Memory B cell (primary cell): Measurements from ENCODE around the gene KLHL29.

ENCODE experiments used
- ATAC-seq: fragments of 150-1000 bp; cut with Tn5 transposase; 2 replicates; pipeline ENCODE4 v1.10.0; 2021; ENCODE audit warnings: low read depth, mild to moderate bottlenecking, moderate library complexity
- DNase-seq, 2 donors: peaks; one replicate each; pipeline ENCODE4 v3.0.0; 2022; ENCODE audit warnings: low spot score in 2 of 2
- H3K27ac Mint-ChIP-seq: one replicate; pipeline ENCODE4 v1.8.0; 2022; ENCODE audit warnings: mild to moderate bottlenecking, moderate library complexity, mixed read lengths
- H3K27me3 Mint-ChIP-seq: one replicate; pipeline ENCODE4 v1.8.0; 2022; ENCODE audit warnings: mixed read lengths
- H3K36me3 Mint-ChIP-seq: one replicate; pipeline ENCODE4 v1.8.0; 2022; ENCODE audit warnings: mild to moderate bottlenecking, mixed read lengths
- H3K4me1 Mint-ChIP-seq: one replicate; pipeline ENCODE4 v1.8.0; 2022; ENCODE audit warnings: mixed read lengths
- H3K4me3 Mint-ChIP-seq: one replicate; pipeline ENCODE4 v1.8.0; 2022; ENCODE audit warnings: mild to moderate bottlenecking, moderate library complexity, mixed read lengths
- H3K9me3 Mint-ChIP-seq: one replicate; pipeline ENCODE4 v1.8.0; 2022; ENCODE audit warnings: mixed read lengths

Gene KLHL29

GRCh38 chr2:23505218-23505983, 120.4 kb downstream of the KLHL29 start:
- Mint-ChIP-seq H3K9me3 (no peaks in the 10 kb centered on the region), H3K36me3 (no peaks in the 10 kb centered on the region), H3K4me1 (peaks cover 2% of the 10 kb centered on the region), H3K27me3 (no peaks in the 10 kb centered on the region), H3K27ac (no peak overlapping the region), H3K4me3 (no peak overlapping the region)
- no peak for ATAC-seq
- DNase-seq, result no peak

- DNase-seq (no peak), ATAC-seq (no peak)
- Mint-ChIP-seq H3K4me3 (no peak overlapping the region), H3K9me3 (no peaks in the 10 kb centered on the region), H3K36me3 (no peaks in the 10 kb centered on the region), H3K4me1 (peaks cover 2% of the 10 kb centered on the region), H3K27ac (no peak overlapping the region), H3K27me3 (no peaks in the 10 kb centered on the region)
Observed at GRCh38 chr2:23505984-23506380, 121.0 kb downstream of the KLHL29 start.

GRCh38 chr2:23506531-23507266, 121.7 kb downstream of the KLHL29 start:
- no peaks in the 10 kb centered on the region for H3K9me3 Mint-ChIP-seq
- no peak for DNase-seq
- H3K27me3 Mint-ChIP-seq, result no peaks in the 10 kb centered on the region
- no peaks in the 10 kb centered on the region for H3K36me3 Mint-ChIP-seq
- no peak overlapping the region for H3K4me3 Mint-ChIP-seq
- peaks cover 2% of the 10 kb centered on the region for H3K4me1 Mint-ChIP-seq
- no peak overlapping the region for H3K27ac Mint-ChIP-seq
- ATAC-seq, result no peak

GRCh38 chr2:23507267-23508065, 122.5 kb downstream of the KLHL29 start:
- no peak overlapping the region for H3K4me3 Mint-ChIP-seq

GRCh38 chr2:23508066-23508390, 123.0 kb downstream of the KLHL29 start:
- H3K36me3 Mint-ChIP-seq, result no peaks in the 10 kb centered on the region
- peaks cover 2% of the 10 kb centered on the region for H3K4me1 Mint-ChIP-seq
- ATAC-seq, result no peak
- H3K27ac Mint-ChIP-seq, result no peak overlapping the region
- no peaks in the 10 kb centered on the region for H3K9me3 Mint-ChIP-seq
- no peak overlapping the region for H3K4me3 Mint-ChIP-seq
- H3K27me3 Mint-ChIP-seq, result no peaks in the 10 kb centered on the region
- no peak for DNase-seq

More at GRCh38 chr2:23507267-23508065, 122.5 kb downstream of the KLHL29 start:
- Mint-ChIP-seq H3K9me3 (no peaks in the 10 kb centered on the region), H3K36me3 (no peaks in the 10 kb centered on the region), H3K27ac (no peak overlapping the region), H3K27me3 (no peaks in the 10 kb centered on the region), H3K4me1 (peaks cover 2% of the 10 kb centered on the region)
- no peak for ATAC-seq
- DNase-seq, result no peak

- no peaks in the 10 kb centered on the region for H3K36me3 Mint-ChIP-seq
- H3K9me3 Mint-ChIP-seq, result no peaks in the 10 kb centered on the region
- no peak overlapping the region for H3K27ac Mint-ChIP-seq
- DNase-seq, result no peak
- ATAC-seq, result no peak
- no peak overlapping the region for H3K4me3 Mint-ChIP-seq
- peaks cover 2% of the 10 kb centered on the region for H3K4me1 Mint-ChIP-seq
- H3K27me3 Mint-ChIP-seq, result no peaks in the 10 kb centered on the region
Observed at GRCh38 chr2:23509103-23509502, 124.1 kb downstream of the KLHL29 start.

GRCh38 chr2:23509596-23510292, 124.8 kb downstream of the KLHL29 start:
- no peaks in the 10 kb centered on the region for H3K36me3 Mint-ChIP-seq

GRCh38 chr2:23510471-23510870, 125.5 kb downstream of the KLHL29 start:
- H3K36me3 Mint-ChIP-seq, result no peaks in the 10 kb centered on the region
- no peak for DNase-seq
- H3K4me1 Mint-ChIP-seq, result peaks cover 2% of the 10 kb centered on the region
- no peak overlapping the region for H3K27ac Mint-ChIP-seq
- no peaks in the 10 kb centered on the region for H3K27me3 Mint-ChIP-seq
- H3K9me3 Mint-ChIP-seq, result no peaks in the 10 kb centered on the region
- no peak overlapping the region for H3K4me3 Mint-ChIP-seq
- ATAC-seq, result no peak

More at GRCh38 chr2:23509596-23510292, 124.8 kb downstream of the KLHL29 start:
- Mint-ChIP-seq H3K4me1 (peaks cover 2% of the 10 kb centered on the region), H3K27me3 (no peaks in the 10 kb centered on the region), H3K9me3 (no peaks in the 10 kb centered on the region), H3K27ac (no peak overlapping the region), H3K4me3 (no peak overlapping the region)
- DNase-seq (no peak), ATAC-seq (no peak)

- ATAC-seq (no peak), DNase-seq (no peak)
- no peak overlapping the region for H3K4me3 Mint-ChIP-seq
- H3K9me3 Mint-ChIP-seq, result no peaks in the 10 kb centered on the region
- no peaks in the 10 kb centered on the region for H3K27me3 Mint-ChIP-seq
- H3K36me3 Mint-ChIP-seq, result no peaks in the 10 kb centered on the region
- H3K27ac Mint-ChIP-seq, result no peak overlapping the region
- H3K4me1 Mint-ChIP-seq, result no peaks in the 10 kb centered on the region
Observed at GRCh38 chr2:23512778-23513177, 127.8 kb downstream of the KLHL29 start.

- ATAC-seq (no peak), DNase-seq (no peak)
- no peaks in the 10 kb centered on the region for H3K4me1 Mint-ChIP-seq
- H3K27me3 Mint-ChIP-seq, result no peaks in the 10 kb centered on the region
- H3K4me3 Mint-ChIP-seq, result no peak overlapping the region
- H3K36me3 Mint-ChIP-seq, result no peaks in the 10 kb centered on the region
- H3K9me3 Mint-ChIP-seq, result no peaks in the 10 kb centered on the region
- no peak overlapping the region for H3K27ac Mint-ChIP-seq
Observed at GRCh38 chr2:23513245-23513871, 128.4 kb downstream of the KLHL29 start.

GRCh38 chr2:23513872-23514793, 129.2 kb downstream of the KLHL29 start:
- Mint-ChIP-seq H3K4me3 (no peak overlapping the region), H3K27me3 (no peaks in the 10 kb centered on the region), H3K4me1 (no peaks in the 10 kb centered on the region), H3K36me3 (no peaks in the 10 kb centered on the region), H3K27ac (no peak overlapping the region), H3K9me3 (no peaks in the 10 kb centered on the region)
- ATAC-seq (no peak), DNase-seq (no peak)

- no peaks in the 10 kb centered on the region for H3K36me3 Mint-ChIP-seq
- H3K9me3 Mint-ChIP-seq, result no peaks in the 10 kb centered on the region
- H3K4me3 Mint-ChIP-seq, result no peak overlapping the region
- H3K27ac Mint-ChIP-seq, result no peak overlapping the region
- no peaks in the 10 kb centered on the region for H3K27me3 Mint-ChIP-seq
- no peak for ATAC-seq
- DNase-seq, result no peak
- no peaks in the 10 kb centered on the region for H3K4me1 Mint-ChIP-seq
Observed at GRCh38 chr2:23516520-23517256, 131.7 kb downstream of the KLHL29 start.
